Progenitor cell of endocrine pancreas (in vitro differentiated cells): ENCODE measurements around the gene ADAM12. TPM values are rescaled to one million over a fixed set of nuclear protein-coding genes. Genes with fewer than 3 reads are reported as not detected.

ENCODE experiments used
- DNase-seq: peaks from one replicate; pipeline ENCODE4 v3.0.0; 2021; ENCODE audit warnings: low spot score; ENCODE audit not compliant: unreplicated experiment
- H3K27ac Mint-ChIP-seq: 2 replicates; pipeline ENCODE4 v1.8.0; 2021; ENCODE audit warnings: mild to moderate bottlenecking, moderate library complexity, mixed read lengths
- H3K27me3 Mint-ChIP-seq: 2 replicates; pipeline ENCODE4 v1.8.0; 2021; ENCODE audit warnings: mixed read lengths
- H3K36me3 Mint-ChIP-seq: 2 replicates; pipeline ENCODE4 v1.8.0; 2022; ENCODE audit warnings: mixed read lengths; ENCODE audit not compliant: insufficient read depth
- H3K4me1 Mint-ChIP-seq: 2 replicates; pipeline ENCODE4 v1.8.0; 2021; ENCODE audit warnings: low read depth, mixed read lengths
- H3K4me3 Mint-ChIP-seq: 2 replicates; pipeline ENCODE4 v1.8.0; 2021; ENCODE audit warnings: low read depth, mild to moderate bottlenecking, moderate library complexity, mixed read lengths
- H3K9me3 Mint-ChIP-seq: 2 replicates; pipeline ENCODE4 v1.8.0; 2021; ENCODE audit warnings: low read depth, mixed read lengths
- total RNA-seq: library from RNA; stranded (reverse); gene quantifications from 2 replicates; pipeline ENCODE4 v1.2.1, GENCODE V29; 2021
- TF ChIP-seq, protein P1 (sequence below): fragments of 200-600 bp; sonication (generic); IDR thresholded peaks from one replicate; pipeline ENCODE4 v1.5.0; 2021; ENCODE audit warnings: antibody characterized with exemption, mild to moderate bottlenecking; ENCODE audit not compliant: unreplicated experiment

Gene ADAM12
- total RNA-seq, 1 donor from 2014 or later, result 1.8 TPM

DNA sequence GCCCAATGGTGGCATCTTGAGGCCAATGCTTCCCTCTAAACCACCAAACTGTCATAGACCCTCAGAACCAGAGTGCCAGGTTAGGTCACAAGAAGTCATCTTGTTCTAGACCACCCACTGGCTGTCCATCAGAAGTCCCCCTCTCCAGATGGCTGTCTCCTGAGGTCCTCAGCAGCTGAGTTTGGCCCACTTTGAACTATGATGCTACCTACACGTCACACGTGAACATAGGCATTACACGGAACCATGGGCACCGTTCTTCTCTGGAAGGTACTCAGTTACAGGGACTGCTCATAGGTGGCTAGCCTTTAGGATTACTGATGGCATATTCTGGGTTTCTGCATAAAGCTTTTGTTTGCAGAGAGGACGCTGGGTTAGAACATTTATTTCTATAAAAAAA, 166.4 kb downstream of the ADAM12 start:
- H3K9me3 Mint-ChIP-seq, result no peaks in the 10 kb centered on the region
- TF ChIP-seq, protein P1, sequence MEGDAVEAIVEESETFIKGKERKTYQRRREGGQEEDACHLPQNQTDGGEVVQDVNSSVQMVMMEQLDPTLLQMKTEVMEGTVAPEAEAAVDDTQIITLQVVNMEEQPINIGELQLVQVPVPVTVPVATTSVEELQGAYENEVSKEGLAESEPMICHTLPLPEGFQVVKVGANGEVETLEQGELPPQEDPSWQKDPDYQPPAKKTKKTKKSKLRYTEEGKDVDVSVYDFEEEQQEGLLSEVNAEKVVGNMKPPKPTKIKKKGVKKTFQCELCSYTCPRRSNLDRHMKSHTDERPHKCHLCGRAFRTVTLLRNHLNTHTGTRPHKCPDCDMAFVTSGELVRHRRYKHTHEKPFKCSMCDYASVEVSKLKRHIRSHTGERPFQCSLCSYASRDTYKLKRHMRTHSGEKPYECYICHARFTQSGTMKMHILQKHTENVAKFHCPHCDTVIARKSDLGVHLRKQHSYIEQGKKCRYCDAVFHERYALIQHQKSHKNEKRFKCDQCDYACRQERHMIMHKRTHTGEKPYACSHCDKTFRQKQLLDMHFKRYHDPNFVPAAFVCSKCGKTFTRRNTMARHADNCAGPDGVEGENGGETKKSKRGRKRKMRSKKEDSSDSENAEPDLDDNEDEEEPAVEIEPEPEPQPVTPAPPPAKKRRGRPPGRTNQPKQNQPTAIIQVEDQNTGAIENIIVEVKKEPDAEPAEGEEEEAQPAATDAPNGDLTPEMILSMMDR, result no peak
- H3K4me3 Mint-ChIP-seq, result no peak overlapping the region
- no peaks in the 10 kb centered on the region for H3K36me3 Mint-ChIP-seq
- no peak overlapping the region for H3K27ac Mint-ChIP-seq
- DNase-seq, result no peak
- H3K27me3 Mint-ChIP-seq, result peaks cover 42% of the 10 kb centered on the region
- H3K4me1 Mint-ChIP-seq, result peaks cover 2% of the 10 kb centered on the region

DNA sequence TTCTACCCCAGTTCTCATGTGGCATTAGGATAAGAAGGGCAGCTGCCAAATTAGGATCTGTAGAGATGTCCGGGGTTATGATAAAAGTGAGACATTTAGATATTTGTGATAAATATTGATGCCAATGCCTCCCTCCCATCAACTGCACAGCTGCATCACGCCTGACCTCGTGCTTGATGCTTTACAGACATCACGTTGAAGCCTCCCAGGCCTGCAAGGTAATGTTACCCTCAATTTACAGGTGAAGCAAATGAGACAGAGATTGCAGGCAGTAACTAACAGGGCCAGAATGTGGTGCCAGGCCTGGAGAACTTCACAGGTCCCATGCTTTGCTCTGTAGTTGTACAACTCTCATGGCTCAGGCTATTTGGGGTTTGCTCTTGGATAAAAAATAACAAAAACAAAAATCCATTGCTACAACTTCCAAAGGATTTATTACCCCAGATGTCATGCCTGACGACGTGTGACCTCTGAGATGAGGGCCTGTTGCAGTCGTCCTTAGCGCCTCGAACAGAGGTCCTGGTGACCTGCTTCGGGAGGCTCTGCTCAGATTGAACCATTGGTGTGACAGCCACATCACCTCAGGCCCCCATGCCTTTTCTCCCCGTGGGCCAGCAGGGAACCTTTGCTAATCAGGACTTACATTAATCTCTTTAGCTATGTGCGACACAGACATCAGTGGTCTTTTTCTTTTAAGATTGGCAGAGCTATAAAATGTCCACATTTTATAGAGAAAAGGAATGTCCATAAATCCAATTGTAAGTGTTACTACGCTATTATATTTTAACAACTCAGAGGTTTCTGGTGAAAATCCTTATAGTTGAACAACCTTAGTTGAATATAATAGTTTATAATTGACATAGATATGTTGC, 169.3 kb downstream of the ADAM12 start:
- peaks cover 36% of the 10 kb centered on the region for H3K27me3 Mint-ChIP-seq
- H3K4me3 Mint-ChIP-seq, result no peak overlapping the region
- TF ChIP-seq, protein P1, result no peak
- H3K36me3 Mint-ChIP-seq, result no peaks in the 10 kb centered on the region
- H3K9me3 Mint-ChIP-seq, result no peaks in the 10 kb centered on the region
- H3K4me1 Mint-ChIP-seq, result peaks cover 2% of the 10 kb centered on the region
- DNase-seq, result no peak
- H3K27ac Mint-ChIP-seq, result no peak overlapping the region

DNA sequence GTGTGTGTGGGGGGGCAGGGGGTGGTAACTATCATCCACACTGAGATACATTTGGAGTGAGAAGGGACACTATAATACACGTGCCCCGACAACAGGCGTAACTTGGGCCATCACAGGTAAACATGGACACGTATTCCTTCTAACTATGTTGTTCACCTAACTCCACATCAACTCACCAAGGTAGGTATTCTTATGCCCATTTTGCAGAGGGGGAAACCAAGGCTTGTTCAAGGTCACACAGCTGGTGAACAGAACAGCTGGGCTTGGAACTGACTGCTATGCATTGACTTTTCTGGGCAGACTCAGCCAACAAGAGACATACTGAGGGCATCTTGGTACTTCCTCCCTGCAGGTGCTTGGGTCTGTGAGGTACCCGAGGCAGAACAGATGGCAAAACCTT, 170.1 kb downstream of the ADAM12 start:
- TF ChIP-seq, protein P1, result no peak
- Mint-ChIP-seq H3K27ac (no peak overlapping the region), H3K9me3 (no peaks in the 10 kb centered on the region), H3K27me3 (peaks cover 35% of the 10 kb centered on the region), H3K36me3 (no peaks in the 10 kb centered on the region), H3K4me3 (no peak overlapping the region), H3K4me1 (peaks cover 2% of the 10 kb centered on the region)
- DNase-seq, result no peak

DNA sequence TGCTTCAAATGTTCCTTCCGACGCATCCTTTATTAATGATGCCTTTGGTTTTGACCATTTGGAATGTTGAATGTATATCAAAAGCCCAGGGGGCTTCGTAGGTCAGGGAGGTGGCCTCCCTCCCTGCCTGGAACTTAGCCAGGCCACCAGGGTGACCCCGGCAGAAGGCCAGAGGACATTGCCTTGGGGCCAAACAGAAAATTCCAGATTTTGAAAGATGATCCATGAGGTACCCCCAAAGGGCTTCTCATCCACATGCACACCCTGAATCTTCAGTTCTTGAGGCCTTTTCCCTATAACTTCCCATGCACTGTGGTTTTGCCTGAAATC, 171.7 kb downstream of the ADAM12 start:
- H3K27ac Mint-ChIP-seq, result no peak overlapping the region
- no peak overlapping the region for H3K4me3 Mint-ChIP-seq
- TF ChIP-seq, protein P1, result no peak
- peaks cover 2% of the 10 kb centered on the region for H3K4me1 Mint-ChIP-seq
- H3K27me3 Mint-ChIP-seq, result peaks cover 23% of the 10 kb centered on the region
- no peaks in the 10 kb centered on the region for H3K9me3 Mint-ChIP-seq
- DNase-seq, result no peak
- H3K36me3 Mint-ChIP-seq, result no peaks in the 10 kb centered on the region

DNA sequence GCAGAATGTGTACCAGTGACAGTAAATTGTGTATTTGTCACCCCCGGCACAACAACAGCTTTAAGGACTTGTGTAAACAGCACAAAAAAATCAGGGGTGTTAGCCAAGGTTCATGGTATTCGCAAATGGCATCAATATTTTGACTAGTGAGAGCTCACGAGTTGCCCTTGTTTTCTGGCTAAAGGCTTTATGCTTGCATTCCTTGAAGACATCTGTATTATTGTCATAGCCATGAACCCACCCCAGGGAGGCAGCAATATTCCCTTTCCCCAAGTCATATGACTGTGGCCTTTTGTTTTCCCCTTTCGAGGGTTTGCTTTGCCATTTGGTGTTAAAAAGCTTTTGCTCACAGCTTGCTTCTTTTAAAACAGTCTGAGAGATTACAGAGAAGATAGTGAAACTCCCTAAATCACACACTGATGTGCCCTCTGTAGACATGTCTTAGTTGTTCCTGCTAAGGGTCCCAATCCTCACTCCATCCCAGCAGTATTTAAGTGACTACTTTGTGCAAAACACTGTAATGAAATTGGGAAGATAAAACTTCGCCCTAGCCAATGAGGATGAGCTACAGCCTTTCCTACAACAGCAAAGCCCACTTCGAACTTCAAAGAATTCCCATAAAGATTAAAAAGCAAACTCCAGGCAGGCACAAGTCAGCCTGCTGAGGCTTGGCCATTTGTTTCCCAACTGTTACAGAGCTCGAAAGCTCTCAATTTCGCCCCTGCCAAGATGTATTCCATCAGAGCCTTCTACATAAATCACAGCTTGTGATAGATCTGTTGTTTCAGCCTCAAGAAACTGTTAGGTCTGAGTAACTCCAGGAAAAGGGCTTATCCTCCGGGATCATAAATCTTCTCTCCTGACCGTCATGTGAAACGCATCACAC, 172.3 kb downstream of the ADAM12 start:
- Mint-ChIP-seq H3K27ac (no peak overlapping the region), H3K4me1 (peaks cover 2% of the 10 kb centered on the region), H3K4me3 (no peak overlapping the region), H3K9me3 (no peaks in the 10 kb centered on the region), H3K36me3 (no peaks in the 10 kb centered on the region), H3K27me3 (peaks cover 24% of the 10 kb centered on the region)
- DNase-seq, result no peak
- TF ChIP-seq, protein P1, result no peak
